ENCODE results near the gene CRB1.

CRB1 gene

DNA sequence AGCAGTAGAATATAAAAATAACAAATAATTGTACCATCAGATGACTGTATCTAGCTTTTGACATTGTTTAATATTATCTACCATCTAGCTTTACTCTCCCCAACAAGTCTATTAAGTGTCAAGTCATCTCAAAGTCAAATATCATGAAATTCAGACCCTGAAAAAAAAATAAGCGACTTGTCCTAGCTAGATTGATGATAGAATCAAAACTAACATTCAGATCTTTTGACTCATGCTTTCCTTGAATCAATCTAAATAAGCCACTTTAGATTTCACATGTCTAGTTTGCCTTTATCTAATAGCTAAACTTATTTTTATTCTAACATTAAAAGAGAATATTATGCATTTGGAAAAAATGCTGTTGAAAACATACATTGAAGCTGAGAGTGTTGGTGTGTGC, 35.4 kb downstream of the CRB1 start:
- DNase-seq: no peak

DNA sequence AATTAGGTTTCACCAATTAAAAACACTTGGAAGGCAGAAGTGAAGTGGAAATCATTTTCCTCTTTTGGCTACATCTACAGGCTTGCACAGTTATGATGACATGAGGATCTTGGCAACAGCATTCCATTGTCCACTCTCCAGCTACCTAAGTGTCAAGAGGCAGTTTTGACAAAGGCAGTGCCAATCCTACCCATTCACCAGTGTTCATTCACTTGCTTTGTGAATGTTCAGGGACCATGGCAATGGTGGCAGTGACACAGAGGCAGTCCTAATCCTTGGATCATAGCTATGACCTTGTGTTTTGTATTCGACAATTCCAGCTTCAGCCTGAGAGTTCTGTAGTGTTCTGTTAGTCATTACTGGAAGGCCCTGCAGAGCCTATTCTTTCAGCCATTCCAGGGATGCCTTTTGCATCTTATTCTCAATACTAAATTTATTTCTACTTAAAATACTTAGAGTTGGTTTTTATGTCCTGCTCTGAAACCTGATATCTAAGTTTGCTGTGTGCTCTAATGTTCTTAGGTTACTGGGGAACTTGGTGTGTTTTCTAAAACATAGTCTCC, 36.7 kb downstream of the CRB1 start:
- DNase-seq: peak in 25 of 56 donors; percentile 6 to 64 (median 27)

DNA sequence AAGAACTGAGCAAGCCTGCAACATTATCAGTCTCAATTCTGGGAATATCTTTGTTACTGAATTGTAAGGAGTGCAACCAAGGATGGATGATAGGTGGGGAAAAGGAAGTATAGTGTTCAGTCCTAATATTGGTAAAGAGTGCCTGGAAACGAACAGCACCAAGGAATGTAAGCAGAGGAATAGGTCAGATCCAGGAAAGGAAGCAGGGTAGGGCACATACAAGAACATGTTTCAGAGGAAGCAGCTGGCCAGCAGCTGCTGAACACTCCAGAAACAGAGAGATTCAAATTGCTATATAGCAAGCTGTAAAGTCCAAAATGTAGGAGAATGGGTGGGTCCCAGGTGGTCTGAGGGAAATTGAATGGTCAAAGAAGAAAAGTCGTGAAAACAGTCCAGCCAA, 37.9 kb downstream of the CRB1 start:
- DNase-seq: no peak

DNA sequence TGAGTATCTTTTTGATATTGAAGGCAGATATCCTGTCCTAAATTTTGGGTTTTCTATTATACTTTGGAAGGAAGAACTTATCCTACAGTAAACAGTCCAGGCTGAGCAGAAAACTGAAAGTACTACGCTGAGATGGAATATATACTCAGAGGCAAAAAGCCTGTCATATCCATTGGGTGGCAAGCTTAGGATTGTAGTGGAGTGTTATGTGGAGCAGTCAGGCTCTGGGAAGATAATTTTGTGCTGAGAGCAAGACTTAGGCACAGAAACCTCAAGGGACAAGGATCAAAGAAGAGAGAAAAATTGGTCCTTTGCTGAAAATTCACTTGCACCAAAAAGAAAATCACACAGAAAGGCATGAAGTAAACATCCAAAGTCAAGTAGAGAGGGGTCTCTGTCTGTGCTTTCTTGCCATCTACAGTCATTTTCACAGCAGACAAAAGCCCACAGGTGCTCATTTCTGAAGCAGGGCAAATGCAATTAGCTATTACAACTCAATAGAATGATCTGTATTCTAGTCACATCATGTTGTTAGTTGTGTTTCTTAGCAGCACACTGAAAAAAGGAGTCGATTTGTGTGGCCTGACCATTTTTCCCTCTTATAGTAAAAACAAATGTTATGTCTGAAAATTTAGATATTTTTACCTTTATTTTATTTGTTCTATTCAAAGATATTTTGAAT, 38.5 kb downstream of the CRB1 start:
- peak in 1 of 56 donors; percentile 37 for DNase-seq

GRCh38 chr1:197307136-197307535, 39.1 kb downstream of the CRB1 start:
- no peak for DNase-seq

DNA sequence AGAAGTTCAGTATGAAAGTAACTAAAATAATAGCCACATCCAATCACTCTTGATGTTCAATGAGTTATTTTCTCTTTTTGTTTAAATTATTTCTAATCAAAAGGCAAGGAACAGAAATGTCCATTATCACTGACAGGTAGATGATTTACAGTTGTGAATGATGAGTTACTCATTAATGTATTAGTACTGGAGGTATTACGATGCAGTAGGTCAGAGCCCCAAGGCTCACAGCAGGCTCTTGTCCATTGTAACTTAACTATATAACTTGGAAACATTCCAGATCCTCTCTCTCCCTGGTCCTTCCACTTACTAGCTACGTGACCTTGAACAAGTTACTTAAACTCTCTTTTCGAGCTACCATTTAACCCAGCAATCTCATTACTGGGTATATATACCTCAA, 39.5 kb downstream of the CRB1 start:
- DNase-seq: no peak

- no peak for DNase-seq
Measured at GRCh38 chr1:197311081-197311480, 43.0 kb downstream of the CRB1 start.

DNA sequence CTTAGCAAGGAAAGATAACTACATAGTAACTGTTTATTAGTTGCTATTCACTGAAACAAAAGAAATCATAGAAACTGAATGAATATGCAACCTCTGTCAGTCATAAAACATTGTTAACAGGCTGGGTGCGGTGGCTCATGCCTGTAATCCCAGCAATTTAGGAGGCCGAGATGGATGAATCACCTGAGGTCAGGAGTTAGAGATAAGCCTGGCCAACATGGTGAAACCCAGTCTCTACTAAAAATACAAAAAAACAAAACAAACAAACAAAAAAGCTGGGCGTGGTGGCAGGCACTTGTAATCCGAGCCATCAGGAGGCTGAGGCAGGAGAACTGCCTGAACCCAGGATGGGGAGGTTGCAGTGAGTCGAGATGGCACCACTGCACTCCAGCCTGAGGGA, 44.1 kb downstream of the CRB1 start:
- no peak for DNase-seq

- no peak for DNase-seq
Measured at GRCh38 chr1:197313713-197314112, 45.7 kb downstream of the CRB1 start.

- DNase-seq: peak in 23 of 56 donors; percentile 9 to 64 (median 33)
Measured at GRCh38 chr1:197314682-197315081, 46.6 kb downstream of the CRB1 start.

DNA sequence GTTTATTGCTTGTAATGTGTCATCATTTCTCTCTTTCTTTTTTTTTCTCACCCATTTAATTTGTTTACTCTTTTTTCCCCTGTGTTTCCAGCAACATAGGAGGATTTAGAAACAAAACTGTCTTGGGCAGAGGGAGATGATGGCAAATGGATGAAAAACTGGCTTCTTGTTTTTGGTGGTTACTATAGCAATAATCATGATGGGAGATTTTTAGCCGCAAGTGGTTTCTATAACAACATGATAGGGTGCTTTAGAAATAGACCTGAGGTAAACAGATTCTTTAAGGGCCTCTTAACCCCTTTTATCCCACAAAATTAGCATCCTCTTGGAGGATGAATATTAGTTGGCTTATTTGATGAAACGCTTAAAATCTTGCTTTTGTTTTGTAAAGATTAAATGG, 51.6 kb downstream of the CRB1 start:
- DNase-seq: no peak

DNA sequence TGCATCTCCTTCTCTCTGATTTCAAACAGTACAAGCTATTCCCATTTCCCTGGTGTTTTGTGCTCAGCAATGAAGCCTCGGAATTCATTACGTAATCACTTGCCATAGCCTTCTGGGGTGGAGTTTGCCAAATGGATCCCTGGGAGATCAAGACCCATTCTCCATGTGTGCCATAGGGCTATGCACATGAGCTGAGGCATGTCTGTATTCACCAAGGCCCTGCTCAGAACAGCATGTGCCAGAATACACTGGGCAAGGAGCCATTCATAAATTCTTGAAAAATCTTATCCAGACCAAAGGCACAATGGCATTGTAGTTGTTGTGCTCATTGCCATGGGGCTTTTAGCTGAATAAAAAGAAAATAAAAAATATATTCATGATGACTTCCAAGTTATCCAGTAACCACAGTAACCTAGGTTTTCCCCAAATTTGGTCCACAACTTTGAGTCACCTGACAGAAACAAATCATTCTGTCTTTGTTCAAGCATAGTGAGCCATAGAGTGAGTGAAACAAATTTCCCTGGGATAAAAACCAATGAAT, 53.0 kb downstream of the CRB1 start:
- peak in 9 of 56 donors; percentile 3 to 52 (median 26) for DNase-seq

- DNase-seq: no peak
Measured at GRCh38 chr1:197321811-197322210, 53.8 kb downstream of the CRB1 start.

- DNase-seq: no peak
Measured at GRCh38 chr1:197327776-197328364, 59.8 kb downstream of the CRB1 start.

DNA sequence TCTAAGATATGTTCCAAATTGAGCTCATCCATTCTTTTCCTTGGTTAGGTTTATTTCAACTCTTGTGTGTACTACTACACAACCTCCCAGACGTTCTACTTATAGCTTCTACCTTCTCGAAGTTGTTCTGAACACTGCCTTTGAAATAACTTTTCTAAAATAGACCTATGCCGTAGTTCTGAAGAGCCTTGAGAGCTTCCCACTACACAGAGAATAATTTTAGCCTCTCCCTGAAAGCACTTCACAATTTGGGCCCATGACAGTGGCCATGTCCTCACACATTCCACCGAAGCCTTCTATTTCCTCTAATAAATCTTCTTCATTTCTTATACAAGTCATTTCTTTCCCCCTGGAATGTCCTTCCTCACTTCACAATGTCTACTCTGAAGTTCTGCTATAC, 62.2 kb downstream of the CRB1 start:
- no peak for DNase-seq

GRCh38 chr1:197331565-197331964, 63.5 kb downstream of the CRB1 start:
- no peak for DNase-seq

- DNase-seq: no peak
Measured at GRCh38 chr1:197333041-197333440, 65.0 kb downstream of the CRB1 start.

- no peak for DNase-seq
Measured at GRCh38 chr1:197336571-197336970, 68.5 kb downstream of the CRB1 start.

DNA sequence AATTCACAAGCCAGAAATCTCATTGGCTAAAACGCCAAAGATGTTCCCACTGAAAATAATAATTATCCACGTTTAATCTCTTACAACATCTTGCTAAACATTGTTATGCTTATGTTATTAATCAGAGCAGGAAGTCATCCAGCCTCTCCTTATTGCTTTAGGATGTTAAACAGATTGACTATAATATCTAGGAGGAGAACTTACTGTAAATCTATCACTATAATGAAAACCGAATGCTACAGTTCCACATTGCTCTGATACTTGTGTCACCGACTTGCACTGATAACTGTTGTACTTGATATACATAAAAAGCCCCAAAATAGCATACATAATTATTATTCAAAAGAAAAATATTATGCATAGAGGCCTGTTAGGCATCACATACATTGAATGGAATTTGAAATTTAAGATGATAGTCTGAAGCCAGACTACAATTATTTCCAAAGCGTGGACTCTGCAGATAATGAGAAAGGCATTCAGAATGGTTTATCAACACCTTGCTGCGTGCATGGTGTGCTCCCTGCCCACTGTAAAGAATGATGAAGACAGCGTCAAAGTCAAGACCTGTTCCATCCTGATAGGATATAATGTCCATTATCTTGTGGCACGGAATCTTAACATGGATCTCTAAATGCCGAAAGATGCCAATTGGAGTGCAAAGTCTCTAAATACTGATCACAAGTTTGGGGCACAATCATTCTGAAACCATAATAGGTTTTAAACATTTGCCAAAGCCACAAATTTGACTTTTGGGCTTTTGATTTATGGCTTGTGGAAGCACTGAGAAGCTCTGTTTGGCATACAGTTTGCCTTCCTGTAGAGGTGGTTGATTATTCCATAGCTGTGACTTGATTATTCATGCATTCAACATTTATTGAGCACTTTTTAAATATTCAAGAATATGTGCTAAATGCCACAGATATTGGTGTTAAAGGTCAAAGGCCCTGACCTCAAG, 71.3 kb downstream of the CRB1 start:
- no peak for DNase-seq

- no peak for DNase-seq
Measured at GRCh38 chr1:197341626-197342025, 73.6 kb downstream of the CRB1 start.

GRCh38 chr1:197342044-197342565, 74.1 kb downstream of the CRB1 start:
- no peak for DNase-seq
